Sigmoid colon (tissue), 4 donors: Measurements from ENCODE around the gene ARHGAP44.

ENCODE experiments used
- CTCF ChIP-seq, 4 experiments: fragments of 450-650 bp in 3 of 4; fragments of 200-600 bp in 1 of 4; IDR thresholded peaks; one replicate each; pipeline ENCODE4 v1.5.1; 2016 to 2019; ENCODE audit warnings: antibody characterized with exemption in 4 of 4, mild to moderate bottlenecking in 3 of 4, moderate library complexity in 2 of 4
- POLR2A ChIP-seq, 2 donors: fragments of 450-650 bp; IDR thresholded peaks; one replicate each; pipeline ENCODE4 v1.6.1; 2016; ENCODE audit warnings: antibody characterized with exemption in 2 of 2, mild to moderate bottlenecking in 2 of 2, moderate library complexity in 2 of 2
- POLR2AphosphoS5 ChIP-seq, 4 donors: sonication (generic); formaldehyde crosslinking; IDR thresholded peaks; one replicate each; pipeline ENCODE4 v1.6.1; 2017; ENCODE audit warnings: antibody characterized with exemption in 4 of 4

- TF ChIP-seq CTCF (IDR thresholded peaks at IDR 0.05) (no peak), POLR2AphosphoS5 (IDR thresholded peaks at IDR 0.05) (no peak), POLR2A (IDR thresholded peaks at IDR 0.05) (no peak)
Observed at GRCh38 chr17:12745486-12745885, 43.8 kb upstream of the ARHGAP44 start.
